DOHH2 (cell line): ENCODE measurements around the gene ERGIC2.

Source experiments
- CTCF ChIP-seq: fragments of 200-600 bp; sonication (generic); IDR thresholded peaks from one replicate; pipeline ENCODE4 v1.5.1; 2014; ENCODE audit warnings: antibody characterized with exemption, mild to moderate bottlenecking, low read depth, low read length; ENCODE audit not compliant: poor library complexity, severe bottlenecking
- EZH2phosphoT487 ChIP-seq: fragments of 200-600 bp; sonication (generic); IDR thresholded peaks from 2 replicates; pipeline ENCODE4 v1.6.1; 2017; ENCODE audit warnings: borderline replicate concordance, mild to moderate bottlenecking, antibody characterized with exemption, low read length, moderate library complexity, mixed read lengths

DNA sequence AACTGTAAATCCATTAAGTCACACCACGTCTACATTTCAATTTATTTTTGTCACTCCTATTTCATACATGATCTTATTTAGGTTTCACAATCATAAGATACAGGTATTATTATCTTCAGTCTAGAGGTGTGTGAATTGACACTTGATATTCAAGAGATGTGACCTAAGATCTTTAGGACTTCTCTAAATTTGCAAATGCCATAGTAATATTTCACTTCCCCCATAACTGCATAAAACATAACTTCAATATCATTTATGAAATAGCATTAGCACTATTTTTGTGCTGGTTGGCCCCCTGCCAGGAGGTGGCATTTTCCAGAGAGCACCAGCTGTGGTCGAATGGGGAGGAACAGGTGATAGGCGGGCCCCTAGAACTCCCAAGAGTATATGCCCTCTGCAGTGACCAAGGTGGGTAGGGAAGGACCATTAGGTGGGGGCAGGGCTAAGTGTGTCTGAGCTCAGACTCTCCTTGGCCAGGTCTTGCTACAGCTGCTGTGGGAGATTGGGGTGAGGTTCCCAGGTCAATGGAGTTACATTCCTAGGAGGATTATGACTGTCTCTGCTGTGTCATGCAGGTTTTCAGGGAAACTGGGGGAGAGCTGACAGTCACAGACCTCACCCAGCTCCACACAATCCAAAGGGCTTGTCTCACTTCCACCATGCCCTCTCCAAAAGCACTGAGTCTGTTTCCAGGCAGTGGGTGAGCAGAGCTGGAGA is 49.2 kb upstream of the ERGIC2 start:
- TF ChIP-seq CTCF (no peak), EZH2phosphoT487 (no peak)
